ENCODE data around the gene PRDM11. TPM values are rescaled to one million over a fixed set of nuclear protein-coding genes. Genes with fewer than 3 reads are reported as not detected.
A peak's percentile ranks its signal among the peaks of the same experiment; 100 is the strongest.

Gene PRDM11
- total RNA-seq, 1 donor from 2014 or later, result 32.8 TPM

DNA sequence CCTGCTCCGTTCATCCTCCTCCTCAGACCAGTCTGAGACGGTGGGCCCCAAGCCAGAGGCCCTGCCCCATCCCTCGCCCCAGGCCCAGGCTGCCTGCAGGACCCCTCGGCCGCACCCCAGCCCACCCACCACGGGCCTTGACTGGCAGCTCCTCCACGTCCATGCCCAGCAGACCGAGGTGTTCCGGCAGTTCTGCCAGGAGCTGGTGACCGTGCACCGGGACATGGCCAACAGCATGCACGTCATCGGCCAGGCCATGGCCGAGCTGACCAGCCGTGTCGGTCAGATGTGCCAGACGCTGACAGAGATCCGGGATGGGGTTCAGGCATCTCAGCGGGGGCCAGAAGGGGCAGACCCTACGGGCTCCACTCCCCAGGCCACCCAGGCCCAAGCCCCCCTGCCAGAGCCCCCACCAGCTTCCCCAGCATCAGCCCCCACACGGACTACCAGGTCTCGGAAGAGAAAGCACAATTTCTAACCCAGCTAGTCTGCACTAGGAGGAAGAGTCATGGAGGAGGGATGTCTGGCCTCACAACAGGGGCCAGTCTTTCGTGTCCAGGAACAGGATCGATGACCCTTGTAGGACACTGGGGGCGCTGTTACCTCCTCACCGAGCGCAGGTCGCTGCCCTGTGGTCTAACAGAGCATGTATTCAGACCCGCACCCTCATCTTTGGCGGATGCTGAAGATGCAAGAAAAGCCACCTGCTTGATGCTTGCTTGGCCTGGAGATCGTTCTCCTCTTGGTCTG, 66.3 kb downstream of the PRDM11 start:
- no peak for DNase-seq

DNA sequence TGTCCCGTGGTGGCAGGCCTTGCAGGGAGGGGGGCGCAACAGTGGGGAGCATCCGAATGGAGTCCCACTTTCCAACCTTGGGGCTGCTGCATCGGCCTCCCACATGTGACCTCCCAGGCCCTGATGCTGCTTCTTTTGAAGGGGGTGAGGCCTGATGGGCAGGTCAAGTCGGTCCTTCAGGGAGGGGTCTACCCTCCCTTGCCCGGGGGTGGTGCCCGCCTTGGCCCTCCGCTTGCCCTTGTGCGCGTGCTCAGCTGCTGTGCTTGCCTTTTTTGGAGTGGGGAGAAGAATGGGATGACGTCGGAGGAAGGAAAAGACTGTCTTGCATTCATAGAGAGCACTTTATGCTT, 66.9 kb downstream of the PRDM11 start:
- no peak for DNase-seq

DNA sequence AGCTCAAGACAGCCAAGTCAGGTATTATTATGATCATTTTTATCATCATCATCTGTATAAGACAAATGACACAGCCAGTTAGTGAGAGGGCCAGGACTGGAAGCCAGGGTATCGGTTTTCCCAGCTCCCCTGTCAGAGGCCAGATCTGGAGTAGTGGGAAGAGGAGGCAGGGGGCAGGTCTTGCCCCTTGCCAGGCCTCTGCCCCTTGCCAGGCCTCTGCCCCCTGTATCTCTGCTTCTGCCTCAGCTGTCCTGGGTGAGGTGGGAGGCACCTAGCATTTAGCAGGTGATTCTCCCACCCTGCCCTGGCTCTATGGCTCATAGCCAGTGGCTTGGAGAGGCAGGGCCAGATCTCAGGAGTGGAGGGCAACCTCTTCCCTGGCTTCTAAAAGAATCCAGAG, 67.3 kb downstream of the PRDM11 start:
- no peak for DNase-seq

DNA sequence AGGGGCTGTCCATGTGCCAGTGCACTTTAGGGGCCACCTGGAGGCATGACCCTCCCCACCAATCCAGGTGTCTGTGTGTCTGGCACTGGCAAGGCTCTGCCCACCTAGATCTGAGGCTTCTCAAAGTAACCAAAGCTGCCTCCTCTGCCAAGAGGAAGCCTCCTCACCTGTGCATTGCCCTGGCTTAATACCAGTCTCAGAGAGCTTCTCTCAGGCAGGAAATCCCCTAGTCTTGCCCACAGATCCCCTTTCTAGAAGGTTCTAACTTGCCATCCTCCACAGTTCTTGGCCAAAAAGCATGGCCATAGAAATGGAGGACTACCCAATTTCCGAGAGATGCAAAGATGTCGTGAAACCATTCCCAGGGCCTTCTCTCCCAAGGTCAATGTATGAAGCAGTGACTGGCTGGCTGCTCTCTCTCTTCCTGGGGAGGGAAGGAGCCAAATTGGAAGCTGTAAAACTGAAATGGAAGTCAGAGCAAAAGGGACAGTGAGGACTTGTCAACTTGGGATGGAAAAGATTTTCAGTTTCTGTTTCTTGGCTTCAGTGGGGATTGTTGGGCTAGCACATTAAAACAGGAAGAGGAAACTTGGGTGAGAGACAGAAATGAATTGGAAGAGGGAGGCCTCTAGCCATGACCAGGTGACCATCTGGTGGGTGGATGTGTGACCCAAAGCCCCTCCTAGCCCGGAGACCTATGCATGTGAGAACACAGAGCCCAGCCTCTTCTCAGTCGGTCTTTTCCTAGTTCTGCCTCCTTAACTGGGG, 68.8 kb downstream of the PRDM11 start:
- DNase-seq, result no peak

DNA sequence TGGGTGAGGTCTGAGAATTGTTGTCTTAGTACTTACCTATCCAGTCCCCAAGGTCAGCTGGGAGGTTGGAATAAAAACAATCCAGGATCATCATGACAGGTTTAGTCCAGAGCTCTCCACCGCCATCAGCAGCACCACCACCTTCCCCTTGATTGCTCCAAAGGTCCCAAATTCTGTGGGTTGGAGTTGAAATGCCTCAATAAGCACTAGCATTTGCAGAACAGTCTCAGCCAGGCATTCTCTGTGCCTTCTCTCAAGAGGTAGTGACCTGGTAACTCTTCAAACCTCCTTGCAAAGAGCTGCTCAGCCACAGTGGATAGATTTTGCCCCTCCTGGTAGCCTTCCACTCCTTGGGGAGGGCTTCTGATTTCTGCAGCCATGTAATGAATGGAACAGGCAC, 69.6 kb downstream of the PRDM11 start:
- no peak for DNase-seq

DNA sequence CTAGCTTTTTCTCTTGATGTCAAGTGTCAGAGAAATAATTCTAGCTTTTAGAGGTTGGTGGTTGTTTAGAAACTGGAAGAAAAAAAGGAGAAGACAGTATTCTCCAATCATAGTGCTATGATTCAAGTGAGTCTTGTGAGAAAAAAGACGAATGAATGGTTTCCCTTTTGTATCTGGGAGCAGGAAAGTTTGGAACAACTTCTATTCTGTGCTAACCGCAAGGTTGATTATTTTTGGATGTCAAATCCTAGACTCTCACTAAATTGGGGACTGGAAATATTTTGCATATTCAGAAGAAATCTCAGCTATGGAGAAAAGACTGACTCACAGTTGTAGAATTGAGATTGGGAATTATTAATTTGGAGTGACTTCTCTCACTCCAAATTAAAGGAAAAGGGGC, 70.5 kb downstream of the PRDM11 start:
- DNase-seq, result no peak

DNA sequence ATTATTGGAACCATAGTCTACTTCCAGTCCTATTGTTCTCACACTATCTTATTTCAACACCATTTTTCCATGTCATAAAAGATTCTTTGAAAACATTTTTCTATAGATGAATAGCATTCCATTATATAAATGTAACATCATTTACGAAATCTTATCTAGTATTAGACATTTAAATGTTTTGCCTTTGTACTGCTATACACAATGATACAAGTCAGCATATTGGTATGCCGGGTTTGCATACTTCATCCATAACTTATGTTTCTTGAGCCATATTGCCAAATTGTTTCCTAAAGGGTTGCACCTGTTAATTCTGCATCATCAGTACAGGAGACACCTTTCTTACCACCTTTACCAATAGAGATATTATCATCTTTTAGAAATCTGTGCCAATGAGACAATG, 71.6 kb downstream of the PRDM11 start:
- DNase-seq, result no peak

DNA sequence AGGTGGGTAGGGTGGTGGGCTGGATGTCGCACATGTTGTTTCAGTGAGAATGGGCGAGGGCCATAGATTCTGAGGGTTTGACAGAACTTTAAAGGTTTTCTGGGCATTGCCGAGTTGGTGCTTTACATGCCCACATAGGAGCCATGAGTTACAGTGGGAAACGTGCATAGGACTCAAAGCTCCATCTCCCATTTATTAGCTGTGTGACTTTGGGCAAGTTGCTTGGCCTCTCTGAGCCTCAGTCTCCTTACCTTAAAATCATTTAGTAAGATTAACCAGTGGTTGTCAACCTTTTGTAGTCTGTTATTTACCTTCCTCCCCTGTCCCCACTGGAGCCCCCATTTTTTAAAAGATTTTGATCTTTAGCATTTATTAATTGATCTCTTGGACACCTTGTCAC, 72.3 kb downstream of the PRDM11 start:
- no peak for DNase-seq

DNA sequence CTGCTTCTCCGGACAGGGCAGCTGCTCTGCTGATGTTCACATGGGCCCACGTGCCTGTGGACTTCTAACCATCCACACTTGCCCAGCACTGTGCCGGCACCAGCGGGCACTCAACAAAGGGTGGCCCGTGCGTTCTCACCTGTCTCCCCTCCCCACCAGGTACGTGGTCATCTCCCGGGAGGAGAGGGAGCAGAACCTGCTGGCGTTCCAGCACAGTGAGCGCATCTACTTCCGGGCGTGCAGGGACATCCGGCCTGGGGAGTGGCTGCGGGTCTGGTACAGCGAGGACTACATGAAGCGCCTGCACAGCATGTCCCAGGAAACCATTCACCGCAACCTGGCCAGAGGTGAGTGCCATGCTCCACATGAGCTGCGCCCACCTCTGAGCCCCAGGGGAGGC, 73.0 kb downstream of the PRDM11 start:
- DNase-seq, result no peak

DNA sequence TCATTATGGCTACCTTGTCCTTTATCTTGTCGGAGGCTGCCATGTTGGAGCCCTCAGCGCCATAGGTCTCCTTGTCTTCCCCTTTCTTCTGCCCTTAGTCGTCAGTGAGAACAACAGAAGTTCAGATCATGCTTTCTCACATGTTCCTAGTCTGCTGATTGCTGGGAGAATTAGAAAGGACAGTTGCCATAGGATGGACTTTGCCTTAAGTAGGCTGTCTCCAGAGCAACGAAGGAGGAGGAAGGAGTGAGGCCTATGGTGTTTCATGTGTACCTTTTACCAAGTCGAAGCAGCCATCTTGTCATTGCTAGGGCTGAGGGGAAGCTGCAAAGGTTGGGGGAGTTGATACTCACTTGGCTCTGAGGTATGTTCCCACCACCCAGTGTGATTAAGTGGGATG, 77.1 kb downstream of the PRDM11 start:
- no peak for DNase-seq

DNA sequence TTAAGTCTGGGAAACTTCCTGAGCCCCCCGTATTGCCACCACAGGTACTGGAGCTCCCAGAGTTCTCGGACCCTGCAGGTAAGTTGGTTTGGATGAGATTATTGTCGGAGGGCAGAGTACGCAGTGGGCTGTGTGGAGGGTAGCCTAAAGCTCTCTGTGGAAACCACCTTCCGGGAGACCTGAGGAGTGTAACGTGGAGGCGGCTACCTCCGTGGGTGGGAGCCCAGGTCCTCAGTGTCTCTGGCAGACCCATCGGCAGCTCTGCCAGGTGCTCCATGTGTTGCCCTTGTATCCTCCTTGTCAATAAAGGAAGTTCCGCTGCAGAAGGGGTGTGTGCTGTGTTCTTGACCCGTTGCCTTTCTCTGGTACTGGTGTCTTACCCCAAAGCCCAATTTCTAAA, 78.3 kb downstream of the PRDM11 start:
- no peak for DNase-seq

DNA sequence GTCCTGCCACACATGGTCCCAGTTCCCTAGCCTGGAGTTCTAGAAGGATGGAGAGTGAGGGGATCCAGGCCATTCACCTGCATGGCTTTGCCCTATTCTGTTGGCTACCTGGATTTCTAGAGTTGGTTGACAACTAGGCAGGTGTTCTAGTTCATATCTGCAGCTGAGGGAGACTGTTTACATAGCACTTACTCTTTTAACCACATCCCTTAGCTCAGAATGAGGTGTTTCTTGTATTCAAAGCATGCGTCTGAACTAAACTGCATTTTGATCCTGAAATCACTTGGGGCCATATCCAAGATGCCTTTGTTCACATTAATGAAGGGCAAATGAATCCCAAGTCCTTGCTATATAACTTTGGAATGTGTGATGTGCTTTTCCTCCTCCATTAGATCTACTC, 78.8 kb downstream of the PRDM11 start:
- DNase-seq, result no peak

DNA sequence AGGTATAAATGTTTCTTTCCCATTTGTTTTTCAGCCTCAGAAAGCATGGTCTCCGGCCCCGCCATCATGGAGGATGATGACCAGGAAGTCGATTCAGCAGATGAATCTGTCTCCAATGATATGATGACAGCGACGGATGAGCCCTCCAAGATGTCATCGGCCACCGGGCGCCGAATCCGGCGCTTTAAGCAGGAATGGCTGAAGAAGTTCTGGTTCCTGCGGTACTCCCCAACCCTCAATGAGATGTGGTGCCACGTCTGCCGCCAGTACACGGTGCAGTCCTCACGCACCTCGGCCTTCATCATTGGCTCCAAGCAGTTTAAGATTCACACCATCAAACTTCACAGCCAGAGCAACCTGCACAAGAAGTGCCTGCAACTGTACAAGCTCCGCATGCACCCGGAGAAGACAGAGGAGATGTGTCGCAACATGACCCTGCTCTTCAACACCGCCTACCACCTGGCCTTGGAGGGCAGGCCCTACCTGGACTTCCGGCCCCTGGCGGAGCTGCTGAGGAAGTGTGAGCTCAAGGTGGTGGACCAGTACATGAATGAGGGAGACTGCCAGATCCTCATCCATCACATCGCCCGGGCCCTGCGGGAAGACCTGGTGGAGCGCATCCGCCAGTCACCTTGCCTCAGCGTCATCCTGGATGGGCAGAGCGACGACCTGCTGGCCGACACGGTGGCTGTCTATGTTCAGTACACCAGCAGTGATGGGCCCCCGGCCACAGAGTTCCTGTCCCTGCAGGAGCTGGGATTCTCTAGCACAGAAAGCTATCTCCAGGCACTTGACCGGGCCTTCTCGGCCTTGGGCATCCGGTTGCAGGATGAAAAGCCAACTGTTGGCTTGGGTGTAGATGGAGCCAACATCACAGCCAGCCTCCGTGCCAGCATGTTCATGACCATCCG, 79.8 kb downstream of the PRDM11 start:
- no peak for DNase-seq

DNA sequence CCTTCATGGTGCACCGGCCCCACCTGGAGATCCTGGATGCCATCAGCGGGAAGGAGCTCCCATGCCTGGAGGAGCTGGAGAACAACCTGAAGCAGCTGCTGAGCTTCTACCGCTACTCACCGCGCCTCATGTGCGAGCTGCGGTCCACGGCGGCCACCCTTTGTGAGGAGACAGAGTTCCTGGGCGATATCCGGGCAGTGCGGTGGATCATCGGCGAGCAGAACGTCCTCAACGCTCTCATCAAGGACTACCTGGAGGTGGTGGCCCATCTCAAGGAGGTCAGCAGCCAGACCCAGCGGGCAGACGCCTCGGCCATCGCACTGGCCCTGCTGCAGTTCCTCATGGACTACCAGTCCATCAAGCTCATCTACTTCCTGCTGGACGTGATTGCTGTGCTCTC, 80.5 kb downstream of the PRDM11 start:
- no peak for DNase-seq

DNA sequence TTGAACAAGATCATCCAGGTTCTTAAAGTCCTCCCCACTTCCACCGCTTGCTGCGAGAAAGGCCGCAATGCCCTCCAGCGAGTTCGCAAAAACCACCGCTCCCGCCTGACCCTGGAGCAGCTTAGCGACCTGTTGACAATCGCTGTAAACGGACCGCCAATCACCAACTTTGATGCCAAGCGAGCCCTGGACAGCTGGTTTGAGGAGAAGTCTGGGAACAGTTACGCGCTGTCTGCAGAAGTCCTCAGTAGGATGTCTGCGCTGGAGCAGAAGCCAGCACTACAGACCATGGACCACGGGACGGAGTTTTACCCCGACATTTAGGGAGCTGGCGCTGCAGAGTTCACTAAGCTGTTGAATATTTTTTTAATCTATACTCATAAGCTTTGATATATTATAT, 81.4 kb downstream of the PRDM11 start:
- no peak for DNase-seq

DNA sequence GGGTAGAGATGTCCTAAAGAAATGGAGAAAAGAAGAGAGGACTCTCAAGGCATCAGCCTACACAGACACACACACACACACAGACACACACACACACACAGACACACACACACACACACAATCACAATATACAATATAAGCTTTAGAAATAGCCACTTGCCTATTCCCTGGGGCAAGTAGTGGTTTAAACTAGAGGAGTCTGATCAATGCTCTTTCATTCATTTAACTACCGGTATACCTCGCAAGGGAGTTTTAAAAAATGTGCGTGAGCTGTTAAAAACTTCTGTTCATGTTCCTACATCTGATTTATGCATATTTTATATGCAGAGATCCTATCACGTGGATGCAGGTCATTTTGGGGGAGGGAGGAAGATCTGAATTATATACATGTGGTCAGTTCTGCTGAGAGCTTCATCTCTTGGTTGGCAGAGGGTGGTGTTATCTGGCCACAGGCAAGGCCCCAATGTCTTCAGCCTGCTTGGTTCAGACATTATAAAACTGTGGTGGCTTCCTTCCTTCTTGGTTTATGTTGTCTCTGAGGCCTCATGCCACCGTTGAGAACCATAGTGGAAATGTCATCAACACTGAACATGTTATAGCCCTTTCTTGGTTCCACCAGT, 83.1 kb downstream of the PRDM11 start:
- DNase-seq, result no peak

DNA sequence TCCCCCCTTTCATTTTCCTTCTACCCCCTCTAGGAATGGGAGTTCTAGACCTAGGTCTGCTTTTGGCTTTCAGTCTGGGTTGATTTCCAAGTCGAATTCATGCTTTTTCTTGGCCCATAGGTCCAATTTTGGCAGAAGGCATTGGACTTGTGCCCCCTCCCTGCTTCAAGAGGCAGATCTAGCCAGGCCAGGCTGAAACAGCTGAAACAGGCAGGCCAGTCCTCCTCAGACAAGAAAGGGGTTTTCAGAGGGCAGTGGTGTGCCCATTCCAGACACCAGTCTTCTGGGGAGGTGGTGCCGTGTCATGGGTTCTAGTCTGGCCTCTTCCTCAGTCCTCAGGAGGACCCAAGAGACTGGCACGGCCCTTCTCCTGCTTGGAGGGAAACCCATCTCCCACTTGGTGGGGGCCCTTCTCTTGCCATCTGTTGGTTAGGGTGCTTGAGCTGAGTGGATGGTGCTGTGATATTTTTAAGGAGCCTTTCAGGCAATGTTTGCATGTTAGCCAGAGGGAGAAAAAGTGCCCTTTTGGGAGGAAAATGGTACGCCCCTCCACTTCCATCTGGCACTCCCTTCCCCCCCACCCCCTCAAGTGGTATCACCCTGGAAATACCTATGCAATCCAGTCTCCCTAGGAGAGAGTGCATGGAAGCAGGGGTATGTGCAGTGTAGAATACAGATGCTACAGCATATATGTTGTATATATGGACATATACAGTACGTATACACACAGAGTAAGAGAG, 86.1 kb downstream of the PRDM11 start:
- no peak for DNase-seq

DNA sequence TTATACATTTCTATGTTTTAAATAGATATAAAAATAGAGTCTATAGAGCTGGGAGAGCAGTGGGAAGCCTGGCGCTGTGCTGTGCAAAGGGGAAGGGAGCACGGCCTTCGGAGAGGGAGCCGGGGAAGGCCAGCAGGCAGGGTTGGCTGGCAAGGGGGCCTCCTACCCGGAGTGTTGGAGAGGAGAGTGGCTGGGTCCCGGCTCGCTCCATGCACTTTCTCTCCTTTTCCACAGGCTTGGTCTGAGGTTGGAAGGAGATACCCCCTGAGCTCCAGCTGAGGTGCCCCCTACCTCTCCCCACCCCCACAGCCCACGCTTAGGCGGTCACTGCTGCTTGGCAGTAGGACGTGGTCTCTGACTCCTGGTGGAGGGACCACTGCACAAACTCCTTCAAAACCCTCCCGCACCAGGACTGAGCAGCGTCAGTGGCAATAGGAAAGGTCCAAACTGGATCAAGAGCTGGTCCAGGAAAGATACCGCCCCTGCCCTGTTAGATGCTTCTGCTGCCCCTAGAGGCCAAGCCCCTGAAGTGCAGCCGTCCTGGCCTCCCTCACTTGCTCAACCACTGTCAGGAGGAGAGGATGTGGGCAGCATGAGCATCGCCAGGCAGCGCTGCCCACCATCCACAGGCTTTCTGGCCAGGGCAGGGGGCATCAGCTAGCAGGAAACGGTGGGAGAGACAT, 86.8 kb downstream of the PRDM11 start:
- peak; percentile 74 for DNase-seq

DNA sequence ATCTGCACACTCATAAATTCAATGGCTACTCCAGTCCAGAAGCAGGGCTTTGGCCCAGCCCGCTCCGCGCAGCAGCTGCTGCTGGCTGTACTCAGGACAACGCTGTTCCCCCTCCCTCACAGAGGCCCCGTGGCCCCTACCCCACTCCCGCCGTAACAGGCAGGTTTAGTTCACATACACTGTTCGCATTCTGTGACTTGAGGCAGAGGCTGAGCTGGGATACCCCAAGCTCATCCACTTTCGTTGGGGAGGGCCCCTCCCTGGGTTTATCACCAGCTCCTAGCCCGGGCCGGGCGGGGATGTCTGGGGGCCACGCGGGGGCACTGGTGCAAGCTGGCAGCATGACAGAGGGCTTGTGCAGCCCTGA, 87.3 kb downstream of the PRDM11 start:
- no peak for DNase-seq

DNA sequence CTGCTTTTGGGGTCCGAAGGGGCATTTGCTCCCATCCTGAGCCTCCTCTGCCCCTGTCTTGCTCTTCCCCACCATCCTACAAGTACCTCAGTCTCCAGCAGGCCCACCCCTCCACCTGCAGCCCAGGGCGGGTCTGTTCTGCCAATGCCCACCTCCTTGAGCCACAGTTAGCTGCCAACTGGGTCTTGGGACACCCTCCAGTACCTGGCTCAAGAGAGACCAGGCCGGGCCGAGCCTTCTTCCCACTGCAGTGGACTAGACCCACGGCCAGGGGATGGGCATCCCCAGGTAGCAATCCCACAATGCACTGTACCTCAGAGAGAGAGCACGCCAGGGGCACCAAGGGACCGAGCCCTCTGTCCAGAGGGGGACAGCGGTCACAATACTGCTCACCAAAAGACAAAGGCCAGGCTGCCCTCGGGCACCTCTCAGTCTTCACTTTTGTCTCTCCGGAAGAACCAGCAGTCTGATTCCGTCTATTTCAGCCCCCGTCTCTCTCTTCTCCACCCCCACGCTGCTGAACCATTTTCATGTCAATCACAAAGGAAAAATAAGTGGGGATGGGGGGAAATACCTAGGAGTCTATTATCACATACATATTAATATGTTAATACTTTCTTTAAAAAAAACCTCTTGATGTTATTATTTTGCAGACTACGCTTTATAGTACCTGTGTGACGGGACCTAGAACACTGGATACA, 88.0 kb downstream of the PRDM11 start:
- DNase-seq, result no peak
